Amygdala (tissue), 56 donors: ENCODE results near the gene COG1.
A peak's percentile ranks its signal among the peaks of the same experiment; 100 is the strongest.
"Not testable (repeated sequence)": the region's sequence is repeated elsewhere in the genome, so short reads cannot be mapped to it uniquely, and the experiment has no call there.

ENCODE experiments used
- DNase-seq, 56 donors: peaks; one replicate each; lab custom pipeline; 2025; lab: John Stamatoyannopoulos, UW

The COG1 gene, protein sequence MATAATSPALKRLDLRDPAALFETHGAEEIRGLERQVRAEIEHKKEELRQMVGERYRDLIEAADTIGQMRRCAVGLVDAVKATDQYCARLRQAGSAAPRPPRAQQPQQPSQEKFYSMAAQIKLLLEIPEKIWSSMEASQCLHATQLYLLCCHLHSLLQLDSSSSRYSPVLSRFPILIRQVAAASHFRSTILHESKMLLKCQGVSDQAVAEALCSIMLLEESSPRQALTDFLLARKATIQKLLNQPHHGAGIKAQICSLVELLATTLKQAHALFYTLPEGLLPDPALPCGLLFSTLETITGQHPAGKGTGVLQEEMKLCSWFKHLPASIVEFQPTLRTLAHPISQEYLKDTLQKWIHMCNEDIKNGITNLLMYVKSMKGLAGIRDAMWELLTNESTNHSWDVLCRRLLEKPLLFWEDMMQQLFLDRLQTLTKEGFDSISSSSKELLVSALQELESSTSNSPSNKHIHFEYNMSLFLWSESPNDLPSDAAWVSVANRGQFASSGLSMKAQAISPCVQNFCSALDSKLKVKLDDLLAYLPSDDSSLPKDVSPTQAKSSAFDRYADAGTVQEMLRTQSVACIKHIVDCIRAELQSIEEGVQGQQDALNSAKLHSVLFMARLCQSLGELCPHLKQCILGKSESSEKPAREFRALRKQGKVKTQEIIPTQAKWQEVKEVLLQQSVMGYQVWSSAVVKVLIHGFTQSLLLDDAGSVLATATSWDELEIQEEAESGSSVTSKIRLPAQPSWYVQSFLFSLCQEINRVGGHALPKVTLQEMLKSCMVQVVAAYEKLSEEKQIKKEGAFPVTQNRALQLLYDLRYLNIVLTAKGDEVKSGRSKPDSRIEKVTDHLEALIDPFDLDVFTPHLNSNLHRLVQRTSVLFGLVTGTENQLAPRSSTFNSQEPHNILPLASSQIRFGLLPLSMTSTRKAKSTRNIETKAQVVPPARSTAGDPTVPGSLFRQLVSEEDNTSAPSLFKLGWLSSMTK

GRCh38 chr17:73192894-73193701 lies at the start of gene COG1:
COG1 (plus strand) TSS chr17:73193055; CDS start chr17:73193070, 15 bp downstream.
- peak in 54 of 56 donors; percentile 24 to 85 (median 65) for DNase-seq

DNA sequence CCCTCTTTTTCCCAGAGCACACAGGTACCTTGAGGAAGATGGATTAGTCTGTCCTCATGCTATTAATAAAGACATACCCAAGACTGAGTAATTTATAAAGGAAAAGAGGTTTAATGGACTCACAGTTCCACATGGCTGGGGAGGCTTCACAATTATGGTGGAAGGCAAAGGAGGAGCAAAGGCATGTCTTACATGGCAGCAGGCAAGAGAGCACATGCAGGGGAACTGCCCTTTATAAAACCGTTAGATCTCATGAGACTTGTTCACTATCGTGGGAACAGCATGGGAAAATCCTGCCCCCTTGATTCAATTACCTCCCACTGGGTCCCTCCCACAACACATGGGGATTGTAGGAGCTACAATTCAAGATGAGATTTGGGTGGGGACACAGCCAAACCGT lies 48.6 kb upstream of the COG1 start:
- DNase-seq: not testable (repeated sequence)

GRCh38 chr17:73145641-73146040 lies 47.2 kb upstream of the COG1 start:
- DNase-seq: no peak

- not testable (repeated sequence) for DNase-seq
Measured at GRCh38 chr17:73147791-73148190, 45.1 kb upstream of the COG1 start.

GRCh38 chr17:73148540-73149334 lies 44.1 kb upstream of the COG1 start:
- no peak for DNase-seq

GRCh38 chr17:73150622-73151300 lies 42.1 kb upstream of the COG1 start:
- not testable (repeated sequence) for DNase-seq

GRCh38 chr17:73151916-73152632 lies 40.8 kb upstream of the COG1 start:
- DNase-seq: no peak

DNA sequence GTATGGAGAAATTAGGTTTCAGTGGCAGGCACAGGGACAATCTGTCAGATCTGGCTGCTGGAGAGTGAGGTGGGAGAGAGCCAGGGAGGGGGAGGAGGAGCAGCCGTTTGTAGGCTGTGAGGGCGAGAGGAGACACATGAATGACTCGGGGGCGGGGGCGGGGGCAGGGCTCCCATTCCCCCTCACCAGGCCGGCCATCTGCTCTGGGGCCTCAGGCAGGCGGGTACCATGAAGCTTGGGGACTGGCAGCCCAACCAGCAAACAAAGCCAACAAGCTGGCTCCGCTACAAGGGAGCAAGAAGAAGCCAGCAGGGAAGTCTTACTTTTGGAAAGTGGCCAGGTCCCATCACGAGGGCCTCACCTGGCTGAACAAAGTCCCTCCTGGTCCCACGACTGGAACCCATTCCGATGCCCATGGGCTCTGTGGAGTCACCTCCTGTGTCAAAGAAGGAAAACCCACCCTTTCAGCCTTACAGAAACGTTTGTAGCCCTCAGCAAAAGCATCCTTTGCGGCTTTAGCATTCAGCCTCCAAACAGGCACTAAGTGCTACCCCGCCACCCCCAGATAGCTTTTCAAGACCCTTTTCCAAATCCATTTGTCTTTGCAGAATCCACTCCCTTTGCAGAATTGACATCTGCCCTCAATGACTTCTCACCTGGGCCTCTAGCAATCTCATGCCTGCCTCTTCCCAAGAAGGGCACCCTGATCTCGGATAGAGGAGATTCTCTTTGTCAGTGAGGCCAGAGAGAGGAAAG lies 37.3 kb upstream of the COG1 start:
- DNase-seq: peak in 17 of 56 donors; percentile 3 to 55 (median 19)

GRCh38 chr17:73156166-73156840 lies 36.6 kb upstream of the COG1 start:
- peak in 43 of 56 donors; percentile 7 to 81 (median 43) for DNase-seq

DNA sequence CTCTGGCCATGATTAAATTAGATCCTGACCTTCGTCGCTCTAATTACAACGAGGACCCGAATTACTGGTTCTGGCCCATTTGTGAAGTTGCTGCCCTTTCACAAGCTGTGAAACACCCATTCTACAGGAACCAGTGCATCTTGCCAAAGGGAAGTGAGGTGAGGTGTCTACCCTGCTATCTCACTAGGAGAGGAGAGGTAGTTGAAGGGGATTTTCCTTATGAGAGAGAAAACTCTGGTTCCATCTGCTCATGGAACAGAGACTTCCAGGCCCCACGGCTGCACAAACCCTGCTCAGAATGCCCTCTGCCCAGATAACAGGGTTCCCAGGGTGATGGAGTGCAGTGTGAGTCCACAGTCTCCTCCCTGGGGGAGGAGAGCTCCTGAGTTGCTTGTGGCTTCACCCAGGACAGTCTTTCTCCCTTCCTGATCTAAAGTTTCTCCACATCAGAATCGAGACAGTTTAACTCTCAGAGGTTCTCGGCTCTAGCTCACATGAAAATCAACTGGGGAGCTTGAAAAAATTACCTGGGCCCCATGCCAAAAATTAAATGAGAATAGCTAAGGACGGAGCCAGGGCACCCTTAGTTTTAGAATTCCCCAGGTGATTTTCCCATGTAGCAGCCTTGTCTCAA lies 35.9 kb upstream of the COG1 start:
- DNase-seq: no peak

GRCh38 chr17:73157521-73157890 lies 35.3 kb upstream of the COG1 start:
- DNase-seq: no peak

DNA sequence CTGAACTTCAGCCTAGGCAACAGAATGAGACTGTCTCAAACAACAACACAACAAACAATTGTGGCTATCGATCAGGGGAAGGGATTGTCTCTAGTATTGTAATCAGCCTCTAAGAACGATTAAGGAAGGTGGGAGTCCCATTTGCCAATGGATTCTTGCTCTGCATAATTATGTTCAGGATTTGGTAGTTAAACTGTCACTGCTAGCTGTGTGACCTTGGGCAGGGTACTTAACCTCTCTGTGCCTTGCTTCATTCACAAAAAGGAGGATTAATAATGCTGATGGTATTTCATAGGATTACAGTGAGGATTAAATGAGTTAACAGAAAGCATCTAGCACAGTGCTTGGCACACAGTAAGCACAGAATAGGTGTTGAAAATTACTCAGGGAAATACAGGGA lies 34.7 kb upstream of the COG1 start:
- no peak for DNase-seq

DNA sequence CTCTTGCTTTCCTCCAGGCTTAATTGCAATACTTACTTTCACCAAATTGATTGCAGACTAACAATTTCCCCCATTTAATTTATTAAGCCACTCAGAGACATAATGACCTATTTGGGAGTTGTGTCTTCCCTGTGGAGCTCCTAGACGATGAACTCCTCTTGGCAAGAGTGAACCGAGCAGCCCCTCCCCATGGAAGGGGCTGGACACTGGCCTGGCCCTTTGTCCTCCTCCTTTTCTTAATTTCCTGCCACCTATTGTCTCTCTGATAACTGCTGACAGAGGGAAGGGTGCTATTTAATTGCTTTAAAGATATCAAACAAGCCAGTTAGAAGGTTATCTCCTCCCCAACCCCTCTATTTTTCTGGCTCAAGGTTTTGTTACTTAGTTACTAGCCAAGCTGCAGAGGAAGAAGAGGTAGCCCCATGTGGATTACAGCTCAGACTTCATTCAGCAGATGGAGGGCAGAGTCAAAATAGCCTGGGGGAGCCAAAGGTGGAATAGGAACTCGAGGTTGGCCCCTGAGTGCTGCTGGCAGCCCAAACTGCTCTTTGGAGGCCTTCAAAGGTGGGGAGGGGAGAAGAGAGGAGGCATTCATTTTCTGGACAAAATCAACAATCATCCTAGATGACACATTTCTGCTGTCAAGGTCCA lies 31.8 kb upstream of the COG1 start:
- DNase-seq: no peak

DNA sequence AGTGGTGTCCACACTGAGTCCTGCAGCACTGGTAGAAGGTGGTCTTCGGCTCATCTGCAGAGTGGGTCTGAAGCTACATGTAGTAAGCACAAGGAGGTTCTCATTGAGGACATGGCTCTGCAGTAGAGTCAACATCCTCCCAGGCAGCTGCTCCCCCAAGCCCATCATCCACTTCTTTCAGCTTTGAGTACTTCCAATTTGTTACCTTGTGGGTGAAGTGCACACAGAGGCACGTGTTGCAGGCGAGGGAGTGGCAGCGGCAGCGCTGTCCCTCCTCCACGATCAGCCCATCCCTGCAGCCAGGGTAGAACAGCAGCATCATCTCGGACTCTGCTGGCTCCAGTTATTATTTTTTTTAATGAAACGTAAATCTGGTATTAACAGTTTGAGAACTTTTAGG lies 29.8 kb upstream of the COG1 start:
- DNase-seq: no peak

DNA sequence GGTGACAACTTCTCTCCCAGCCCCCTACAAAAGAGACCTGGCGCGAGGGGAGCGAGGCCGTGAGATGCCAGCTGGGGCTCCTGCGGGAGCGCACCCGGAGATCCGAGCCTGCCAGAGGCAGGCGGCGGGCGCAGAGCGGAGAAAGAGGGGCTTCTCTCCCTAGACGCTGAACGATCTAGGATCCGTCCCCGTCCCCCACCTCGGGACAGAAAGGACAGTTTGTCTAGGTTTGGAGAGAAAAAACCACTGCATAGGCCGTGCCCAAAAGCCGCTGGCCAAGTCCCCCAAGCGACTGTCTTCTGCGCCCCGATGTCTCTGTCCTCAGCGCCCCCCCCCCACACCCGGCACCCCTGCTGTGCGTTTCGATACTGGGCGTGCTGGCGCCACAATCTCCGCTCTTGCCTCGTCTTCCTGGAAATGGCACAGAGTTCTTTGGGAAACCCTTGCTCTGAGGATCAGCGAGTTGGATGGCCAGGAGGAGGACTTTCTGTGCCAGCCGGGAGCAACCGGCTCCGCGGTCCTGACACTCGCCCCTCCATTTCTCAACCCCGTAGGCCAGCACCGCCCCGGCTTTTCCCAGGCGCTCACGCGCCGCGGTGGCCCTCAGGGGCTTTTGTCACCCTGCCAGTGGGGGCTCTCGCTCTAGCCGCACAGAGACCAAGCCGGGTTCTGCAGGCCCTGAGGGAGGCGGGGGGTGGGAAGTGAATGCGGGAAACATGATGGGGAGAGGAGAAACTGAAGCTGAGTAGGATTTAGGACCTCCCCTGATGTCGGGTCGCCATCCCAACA lies 27.0 kb upstream of the COG1 start:
- peak in 7 of 56 donors; percentile 4 to 37 (median 18) for DNase-seq
